HCT116 (cell line): ENCODE results near the gene GBP2. TPM values are rescaled to one million over a fixed set of nuclear protein-coding genes. Genes with fewer than 3 reads are reported as not detected.

ENCODE experiments used
- ATAC-seq: fragments of 200-7000 bp; cut with Tn5 transposase; 2 replicates; pipeline ENCODE4 v1.9.1; 2020; ENCODE audit warnings: mild to moderate bottlenecking, moderate library complexity
- BruUV-seq: library from RNA; stranded (reverse); fragments of 400-500 nt; replicated peaks from 2 replicates; lab custom pipeline; 2021; lab: Mats Ljungman, UMichigan
- CTCF ChIA-PET: fragments of 300-600 bp; sonication (Branson Sonifier 250); formaldehyde crosslinking; loops from one replicate; lab custom pipeline; 2021; ENCODE audit warnings: antibody characterized with exemption; lab: Charles Lee
- POLR2A ChIA-PET: fragments of 300-600, 350-600 bp; sonication (Branson Sonifier 250); formaldehyde crosslinking; loops from one replicate; lab custom pipeline; 2021; ENCODE audit warnings: antibody characterized with exemption; lab: Charles Lee
- RAD21 ChIA-PET, 2 experiments: fragments of 300-600 bp; sonication (Branson Sonifier 250); formaldehyde crosslinking; loops; one replicate each; lab custom pipeline; 2023; ENCODE audit warnings: low total read pairs in 2 of 2; ENCODE audit not compliant: uncharacterized antibody in 2 of 2, unreplicated experiment in 2 of 2, low non-redundant PET in 1 of 2; lab: Charles Lee
- DNase-seq: peaks from one replicate; pipeline ENCODE4 v3.0.0-alpha.2; 2010; ENCODE audit warnings: low read depth, low spot score
- H2AFZ ChIP-seq: fragments of 200-600 bp; shearing (Covaris generic), sonication (generic); 2 replicates; pipeline ENCODE4 v1.6.1; 2017; ENCODE audit warnings: low read depth, mixed run types, mixed read lengths, antibody characterized with exemption, low read length; ENCODE audit not compliant: poor library complexity, severe bottlenecking
- H3K27ac ChIP-seq: 2 replicates; pipeline ENCODE4 v1.5.1; 2012; ENCODE audit warnings: low read depth, low read length
- H3K27me3 ChIP-seq: fragments of 200-600 bp; sonication (generic); 2 replicates; pipeline ENCODE4 v1.6.1; 2016; ENCODE audit warnings: mixed run types, low read length, mixed read lengths; ENCODE audit not compliant: insufficient read depth
- H3K36me3 ChIP-seq, 2 experiments: fragments of 200-500 bp in 1 of 2; fragments of 200-600 bp in 1 of 2; sonication (Bioruptor generic) in 1 of 2; sonication (generic) in 1 of 2; 2 replicates each; pipeline versions ENCODE4 v1.5.1 to v1.6.1; 2014 to 2016; ENCODE audit warnings: low read length in 2 of 2, inconsistent platforms in 1 of 2, mixed read lengths in 1 of 2, mixed run types in 1 of 2; ENCODE audit not compliant: insufficient read depth in 2 of 2, control insufficient read depth in 1 of 2
- H3K4me1 ChIP-seq, 2 experiments: fragments of 200-600 bp in 1 of 2; sonication (generic) in 1 of 2; 2 replicates each; pipeline versions ENCODE4 v1.5.1 to v1.6.1; 2012 to 2017; ENCODE audit warnings: low read length in 2 of 2, inconsistent platforms in 1 of 2, mild to moderate bottlenecking in 1 of 2, mixed read lengths in 1 of 2, mixed run types in 1 of 2, moderate library complexity in 1 of 2; ENCODE audit not compliant: insufficient read depth in 2 of 2, control insufficient read depth in 1 of 2
- H3K4me2 ChIP-seq: fragments of 200-600 bp; sonication (generic); 2 replicates; pipeline ENCODE4 v1.6.1; 2017; ENCODE audit warnings: mixed run types, low read length, mixed read lengths
- H3K4me3 ChIP-seq, 2 experiments: fragments of 200-600 bp in 1 of 2; sonication (generic) in 1 of 2; replicated peaks in 1 of 2; 2 replicates each; pipeline ENCODE4 v1.5.1; 2011 to 2016; ENCODE audit warnings: low read length in 2 of 2, control low read depth in 1 of 2, low read depth in 1 of 2, mild to moderate bottlenecking in 1 of 2, mixed read lengths in 1 of 2, mixed run types in 1 of 2
- H3K79me2 ChIP-seq: fragments of 200-600 bp; sonication (generic); 2 replicates; pipeline ENCODE4 v1.6.1; 2017; ENCODE audit warnings: mild to moderate bottlenecking, mixed run types, low read length, moderate library complexity, mixed read lengths; ENCODE audit not compliant: insufficient read depth
- H3K9ac ChIP-seq: fragments of 200-600 bp; sonication (generic); 2 replicates; pipeline ENCODE4 v1.6.1; 2016; ENCODE audit warnings: low read length, mixed read lengths
- H3K9me2 ChIP-seq: fragments of 200-600 bp; sonication (generic), shearing (Covaris generic); 2 replicates; pipeline ENCODE4 v1.6.1; 2017; ENCODE audit warnings: mixed run types, mild to moderate bottlenecking, moderate library complexity; ENCODE audit not compliant: insufficient read depth
- H3K9me3 ChIP-seq, 2 experiments: fragments of 200-500 bp in 1 of 2; fragments of 200-600 bp in 1 of 2; sonication (Bioruptor generic) in 1 of 2; sonication (generic) in 1 of 2; 2 replicates each; pipeline ENCODE4 v1.6.1; 2014 to 2017; ENCODE audit warnings: low read length in 2 of 2, mixed read lengths in 2 of 2, inconsistent platforms in 1 of 2, low read depth in 1 of 2, mild to moderate bottlenecking in 1 of 2, mixed run types in 1 of 2, moderate library complexity in 1 of 2; ENCODE audit not compliant: control insufficient read depth in 1 of 2, insufficient read depth in 1 of 2
- H4K20me1 ChIP-seq: fragments of 200-600 bp; sonication (generic), shearing (Covaris generic); 2 replicates; pipeline ENCODE4 v1.6.1; 2017; ENCODE audit warnings: mixed run types, mild to moderate bottlenecking, moderate library complexity; ENCODE audit not compliant: insufficient read depth
- CBX3 ChIP-seq: IDR thresholded peaks from 2 replicates; pipeline ENCODE4 v1.6.1; 2012; ENCODE audit warnings: low read depth
- CEBPB ChIP-seq: IDR thresholded peaks from 2 replicates; pipeline ENCODE4 v1.6.1; 2012; ENCODE audit warnings: low read depth
- EGR1 ChIP-seq: IDR thresholded peaks from 2 replicates; pipeline ENCODE4 v1.6.1; 2012; ENCODE audit warnings: low read depth
- ELF1 ChIP-seq: IDR thresholded peaks from 2 replicates; pipeline ENCODE4 v1.6.1; 2012; ENCODE audit warnings: low read depth, borderline replicate concordance
- EZH2 ChIP-seq: fragments of 200-600 bp; sonication (generic); IDR thresholded peaks from 2 replicates; pipeline ENCODE4 v1.6.1; 2017; ENCODE audit warnings: antibody characterized with exemption, mixed run types
- EZH2phosphoT487 ChIP-seq: fragments of 200-600 bp; IDR thresholded peaks from 2 replicates; pipeline ENCODE4 v1.6.1; 2018; ENCODE audit warnings: antibody characterized with exemption, borderline replicate concordance
- FOSL1 ChIP-seq: IDR thresholded peaks from 2 replicates; pipeline ENCODE4 v1.6.1; 2012; ENCODE audit warnings: low read depth
- POLR2AphosphoS5 ChIP-seq: IDR thresholded peaks from 2 replicates; pipeline ENCODE4 v1.6.1; 2011; ENCODE audit warnings: mild to moderate bottlenecking, low read depth, low read length, moderate library complexity
- SIN3A ChIP-seq: IDR thresholded peaks from 2 replicates; pipeline ENCODE4 v1.6.1; 2012; ENCODE audit warnings: low read depth
- SRF ChIP-seq: IDR thresholded peaks from 2 replicates; pipeline ENCODE4 v1.6.1; 2012; ENCODE audit warnings: low read depth
- TCF7L2 ChIP-seq: IDR thresholded peaks from 2 replicates; pipeline ENCODE4 v1.7.0; 2011; ENCODE audit warnings: borderline replicate concordance, inconsistent platforms; ENCODE audit not compliant: insufficient read depth, insufficient read length; ENCODE audit errors: extremely low read depth
- YY1 ChIP-seq: IDR thresholded peaks from 2 replicates; pipeline ENCODE4 v1.6.1; 2011; ENCODE audit warnings: low read length, low read depth, moderate library complexity, mild to moderate bottlenecking; ENCODE audit not compliant: insufficient replicate concordance; ENCODE audit errors: extremely low read depth
- ZFX ChIP-seq: fragments of 450-650 bp; IDR thresholded peaks from 2 replicates; pipeline ENCODE4 v1.6.1; 2017
- intact Hi-C: fragments of 100-400 bp; cut with micrococcal nuclease; formaldehyde crosslinking; loops from 2 replicates; pipeline ENCODE4 v1.10.0; 2022
- total RNA-seq: library from RNA; stranded (reverse); gene quantifications from one replicate; pipeline ENCODE4 v1.2.1, GENCODE V29; 2021; ENCODE audit not compliant: unreplicated experiment
- TF ChIP-seq, protein P1 (sequence below): IDR thresholded peaks from 2 replicates; pipeline ENCODE4 v1.6.1; 2012; ENCODE audit warnings: low read depth
- TF ChIP-seq, protein P2 (sequence below): IDR thresholded peaks from 2 replicates; pipeline ENCODE4 v1.6.1; 2012

The GBP2 gene
- total RNA-seq, 1 experiment from 2014 or later = 0.98 TPM

DNA sequence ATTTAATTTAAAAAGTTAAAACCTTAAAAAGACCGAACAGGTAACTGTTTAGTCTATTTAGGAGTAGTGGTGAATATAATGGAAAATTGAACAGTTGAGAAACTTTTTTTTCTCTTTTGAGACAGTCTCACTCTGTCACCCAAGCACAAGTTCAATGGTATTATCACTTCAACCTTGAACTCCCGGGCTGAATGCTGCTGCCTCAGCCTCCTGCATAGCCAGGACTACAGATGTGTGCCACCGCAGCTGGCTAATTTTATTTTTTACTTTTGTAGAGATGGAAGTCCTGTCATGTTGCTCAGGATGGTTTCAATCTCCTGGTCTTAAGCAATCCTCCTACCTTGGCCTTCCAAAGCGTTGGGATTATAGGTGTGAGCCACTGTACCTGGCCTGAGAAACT, 16.2 kb upstream of the GBP2 start (continued):
- TF ChIP-seq, protein P1, sequence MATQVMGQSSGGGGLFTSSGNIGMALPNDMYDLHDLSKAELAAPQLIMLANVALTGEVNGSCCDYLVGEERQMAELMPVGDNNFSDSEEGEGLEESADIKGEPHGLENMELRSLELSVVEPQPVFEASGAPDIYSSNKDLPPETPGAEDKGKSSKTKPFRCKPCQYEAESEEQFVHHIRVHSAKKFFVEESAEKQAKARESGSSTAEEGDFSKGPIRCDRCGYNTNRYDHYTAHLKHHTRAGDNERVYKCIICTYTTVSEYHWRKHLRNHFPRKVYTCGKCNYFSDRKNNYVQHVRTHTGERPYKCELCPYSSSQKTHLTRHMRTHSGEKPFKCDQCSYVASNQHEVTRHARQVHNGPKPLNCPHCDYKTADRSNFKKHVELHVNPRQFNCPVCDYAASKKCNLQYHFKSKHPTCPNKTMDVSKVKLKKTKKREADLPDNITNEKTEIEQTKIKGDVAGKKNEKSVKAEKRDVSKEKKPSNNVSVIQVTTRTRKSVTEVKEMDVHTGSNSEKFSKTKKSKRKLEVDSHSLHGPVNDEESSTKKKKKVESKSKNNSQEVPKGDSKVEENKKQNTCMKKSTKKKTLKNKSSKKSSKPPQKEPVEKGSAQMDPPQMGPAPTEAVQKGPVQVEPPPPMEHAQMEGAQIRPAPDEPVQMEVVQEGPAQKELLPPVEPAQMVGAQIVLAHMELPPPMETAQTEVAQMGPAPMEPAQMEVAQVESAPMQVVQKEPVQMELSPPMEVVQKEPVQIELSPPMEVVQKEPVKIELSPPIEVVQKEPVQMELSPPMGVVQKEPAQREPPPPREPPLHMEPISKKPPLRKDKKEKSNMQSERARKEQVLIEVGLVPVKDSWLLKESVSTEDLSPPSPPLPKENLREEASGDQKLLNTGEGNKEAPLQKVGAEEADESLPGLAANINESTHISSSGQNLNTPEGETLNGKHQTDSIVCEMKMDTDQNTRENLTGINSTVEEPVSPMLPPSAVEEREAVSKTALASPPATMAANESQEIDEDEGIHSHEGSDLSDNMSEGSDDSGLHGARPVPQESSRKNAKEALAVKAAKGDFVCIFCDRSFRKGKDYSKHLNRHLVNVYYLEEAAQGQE = no peak
- TF ChIP-seq CBX3 (no peak), ZFX (no peak), EZH2phosphoT487 (no peak), TCF7L2 (no peak), FOSL1 (no peak), YY1 (no peak), EZH2 (no peak), POLR2AphosphoS5 (no peak)
- TF ChIP-seq, protein P2, sequence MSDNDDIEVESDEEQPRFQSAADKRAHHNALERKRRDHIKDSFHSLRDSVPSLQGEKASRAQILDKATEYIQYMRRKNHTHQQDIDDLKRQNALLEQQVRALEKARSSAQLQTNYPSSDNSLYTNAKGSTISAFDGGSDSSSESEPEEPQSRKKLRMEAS = no peak
- TF ChIP-seq, all 23 proteins: peak for 0

DNA sequence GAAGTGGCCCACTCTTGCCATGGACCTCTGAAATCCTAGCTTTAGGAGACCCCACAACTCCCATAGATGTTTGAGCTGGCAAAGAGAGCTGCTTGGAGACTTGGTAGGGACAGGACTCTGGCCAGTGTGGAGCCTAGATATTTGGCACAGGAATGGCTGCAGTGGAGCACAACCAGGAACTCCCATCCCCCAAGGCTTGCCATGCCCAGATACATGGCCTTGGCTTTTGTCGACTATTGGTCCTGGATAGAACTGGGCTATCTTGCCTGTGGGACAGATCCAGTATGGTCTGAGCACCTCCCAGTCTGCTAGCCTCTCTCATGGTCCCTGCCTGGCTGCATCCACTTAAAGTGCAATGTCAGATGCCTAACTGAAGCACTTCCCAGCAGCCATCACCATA, 7.8 kb upstream of the GBP2 start:
- Histone ChIP-seq H3K4me2 (no peak overlapping the region), H2AFZ (no peak overlapping the region), H3K4me1 (no peaks in the 10 kb centered on the region), H3K27ac (no peak overlapping the region), H3K9me2 (no peaks in the 10 kb centered on the region), H3K27me3 (no peaks in the 10 kb centered on the region), H3K9me3 (no peaks in the 10 kb centered on the region), H3K9ac (no peak overlapping the region), H4K20me1 (no peaks in the 10 kb centered on the region), H3K79me2 (no peaks in the 10 kb centered on the region), H3K36me3 (no peaks in the 10 kb centered on the region), H3K4me3 (no peak overlapping the region)
- BruUV-seq = no TSS peak
- TF ChIP-seq SRF (no peak), CEBPB (no peak), SIN3A (no peak), EGR1 (no peak), ELF1 (no peak), POLR2AphosphoS5 (no peak)
- TF ChIP-seq, protein P1 = no peak
- RAD21 ChIA-PET = no interaction called here
- CTCF ChIA-PET = no interaction called here
- no peak for DNase-seq
- intact Hi-C loops = no loop called here
- ATAC-seq = no peak
- POLR2A ChIA-PET = no interaction called here
